ENCODE measurements around the gene TSPYL1.
"Not testable (repeated sequence)": the region's sequence is repeated elsewhere in the genome, so short reads cannot be mapped to it uniquely, and the experiment has no call there.

Gene TSPYL1

GRCh38 chr6:116279232-116280160 is at the start of gene TSPYL1:
TSPYL1 (minus strand) TSS chr6:116279930; CDS start chr6:116279830, 100 bp downstream.
- DNase-seq: peak; percentile 92 to 96

DNA sequence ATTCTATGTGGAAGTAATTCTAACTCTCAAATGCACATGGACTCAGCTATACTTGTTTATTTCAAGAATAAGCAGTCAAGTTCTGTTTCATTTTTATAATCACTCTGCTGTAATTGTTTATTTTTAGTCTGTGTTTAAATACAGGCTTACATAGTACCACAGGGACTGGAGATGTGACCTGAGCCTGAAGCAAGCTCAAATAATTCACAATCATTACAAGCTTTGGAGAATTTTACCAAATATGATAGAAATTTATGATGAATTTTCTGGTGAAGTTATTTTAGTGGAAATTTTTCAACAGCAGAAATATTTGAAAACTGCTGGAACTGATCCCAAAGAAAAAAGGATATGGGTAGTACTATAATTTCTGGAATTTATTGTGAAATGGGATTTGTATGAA is 49.4 kb upstream of the TSPYL1 start:
- DNase-seq: no peak

DNA sequence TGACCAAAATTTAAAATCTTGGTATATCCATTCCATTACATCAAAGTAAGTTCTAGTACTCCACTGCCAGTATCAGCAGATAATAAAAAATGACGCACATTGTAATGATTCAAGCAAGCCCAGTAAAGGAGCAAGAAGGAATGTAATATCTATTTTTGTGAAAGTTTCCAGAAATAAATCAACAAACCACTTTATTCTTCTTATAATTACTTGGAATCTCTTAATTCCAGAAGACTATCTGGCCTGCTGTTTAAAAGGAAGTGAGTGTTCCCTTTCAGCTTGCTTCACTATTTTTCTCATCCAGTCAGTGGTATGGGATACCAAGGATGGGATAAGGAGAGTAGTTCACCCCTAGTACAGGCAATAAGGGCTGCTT is 48.8 kb upstream of the TSPYL1 start:
- no peak for DNase-seq

GRCh38 chr6:116327803-116328527 is 48.2 kb upstream of the TSPYL1 start:
- no peak for DNase-seq

GRCh38 chr6:116326996-116327395 is 47.3 kb upstream of the TSPYL1 start:
- DNase-seq: no peak

DNA sequence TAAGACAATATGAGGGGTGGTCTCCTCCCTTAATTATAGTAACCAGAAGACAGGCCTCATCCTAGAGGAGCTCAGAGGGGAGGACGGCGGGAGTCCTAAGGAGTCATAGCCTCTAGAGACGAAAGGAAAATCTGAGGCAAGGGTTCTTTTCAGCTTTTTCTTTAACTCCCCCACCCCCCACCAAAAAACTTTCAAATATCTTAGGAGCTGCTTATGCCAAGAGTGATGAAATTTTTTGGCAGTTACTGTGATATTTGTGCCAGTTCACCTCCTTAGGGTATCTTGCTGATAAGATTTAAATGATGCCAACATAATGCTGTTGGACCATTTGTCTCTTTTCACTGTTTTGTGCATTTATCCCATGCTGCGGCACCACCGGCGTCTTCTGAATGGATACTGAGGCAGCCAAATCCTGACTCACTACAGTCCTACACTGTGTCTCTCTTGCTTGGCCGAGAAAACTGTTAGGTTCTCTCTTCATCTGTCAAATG is 46.5 kb upstream of the TSPYL1 start:
- no peak for DNase-seq

DNA sequence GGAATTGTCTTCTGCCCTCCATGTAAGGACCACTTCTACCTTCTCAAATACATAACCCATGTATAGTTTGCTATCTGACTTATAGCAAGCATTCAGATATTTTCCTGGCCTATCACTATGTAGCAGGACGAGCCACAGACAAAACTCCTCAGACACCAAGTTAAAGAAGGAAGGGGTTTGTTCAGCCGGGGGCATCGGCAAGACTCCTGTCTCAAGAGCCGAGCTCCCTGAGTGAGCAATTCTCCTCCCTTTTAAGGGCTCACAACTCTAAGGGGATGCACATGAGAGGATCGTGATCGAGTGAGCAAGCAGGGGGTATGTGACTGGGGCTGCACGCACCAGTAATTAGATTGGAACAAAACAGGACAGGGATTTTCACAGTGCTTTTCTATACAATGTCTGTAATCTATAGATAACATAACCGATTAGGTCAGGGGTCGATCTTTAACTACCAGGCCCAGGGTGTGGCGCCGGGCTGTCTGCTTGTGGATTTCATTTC is 46.0 kb upstream of the TSPYL1 start:
- not testable (repeated sequence) for DNase-seq

DNA sequence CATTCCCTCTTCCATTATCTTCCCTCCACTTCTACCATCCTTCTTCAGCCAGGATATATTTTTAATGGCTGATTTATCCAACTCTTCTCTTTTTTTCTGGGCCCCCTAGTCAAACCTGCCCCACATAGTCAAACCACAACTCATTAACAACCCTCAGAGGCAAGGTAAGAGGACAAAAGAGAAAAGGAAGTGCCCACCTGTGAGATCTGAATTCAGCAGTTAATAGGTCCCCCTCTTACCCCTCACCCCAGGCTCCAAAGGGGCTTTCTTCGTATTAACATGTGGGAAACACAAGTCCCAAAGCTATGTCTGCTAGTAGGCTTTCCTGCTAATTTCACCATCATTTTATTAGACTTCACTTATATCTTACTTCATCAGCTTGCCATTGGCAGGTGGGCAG is 44.1 kb upstream of the TSPYL1 start:
- no peak for DNase-seq

DNA sequence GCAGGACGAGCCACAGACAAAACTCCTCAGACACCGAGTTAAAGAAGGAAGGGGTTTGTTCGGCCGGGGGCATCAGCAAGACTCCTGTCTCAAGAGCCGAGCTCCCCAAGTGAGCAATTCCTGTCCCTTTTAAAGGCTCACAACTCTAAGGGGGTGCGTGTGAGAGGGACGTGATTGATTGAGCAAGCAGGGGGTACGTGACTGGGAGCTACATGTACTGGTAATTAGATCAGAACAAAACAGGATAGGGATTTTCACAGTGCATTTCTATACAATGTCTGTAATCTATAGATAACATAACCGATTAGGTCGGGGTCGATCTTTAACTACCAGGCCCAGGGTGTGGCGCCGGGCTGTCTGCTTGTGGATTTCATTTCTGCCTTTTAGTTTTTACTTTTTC is 42.2 kb upstream of the TSPYL1 start:
- not testable (repeated sequence) for DNase-seq

DNA sequence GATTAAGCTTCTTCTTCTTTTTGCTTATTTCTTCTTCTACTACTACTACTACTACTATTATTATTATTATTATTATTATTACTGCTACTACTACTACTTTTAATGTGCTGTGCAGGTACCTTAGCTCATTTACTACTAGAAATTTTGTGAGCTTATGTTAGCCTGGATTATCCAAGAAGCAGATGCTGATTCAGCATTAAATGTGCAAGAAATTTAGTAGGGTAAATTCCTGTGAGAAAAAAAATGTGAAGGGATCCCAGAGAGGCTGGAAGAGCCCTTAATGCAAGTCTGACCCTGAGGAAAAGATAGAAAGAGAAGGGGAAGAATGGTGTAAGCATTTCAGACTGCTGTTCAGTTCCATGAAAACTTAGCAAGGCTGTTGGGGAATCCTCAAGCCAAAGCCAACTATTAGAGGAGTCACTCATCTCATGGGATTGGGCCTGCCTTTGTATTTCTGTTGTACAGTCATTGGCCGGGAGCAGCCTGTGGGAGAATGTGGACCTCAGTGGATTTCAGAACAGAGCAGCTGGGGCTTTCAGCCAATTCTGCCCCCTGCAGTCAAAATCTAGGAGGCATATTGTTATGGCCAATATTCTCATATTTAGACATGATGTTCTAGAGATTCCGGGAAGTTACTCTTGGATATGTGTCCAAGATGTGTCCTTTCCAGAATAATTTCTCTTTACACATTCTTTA is 37.2 kb upstream of the TSPYL1 start:
- DNase-seq: no peak

- DNase-seq: no peak
Observed at GRCh38 chr6:116314878-116315277, 35.1 kb upstream of the TSPYL1 start.

DNA sequence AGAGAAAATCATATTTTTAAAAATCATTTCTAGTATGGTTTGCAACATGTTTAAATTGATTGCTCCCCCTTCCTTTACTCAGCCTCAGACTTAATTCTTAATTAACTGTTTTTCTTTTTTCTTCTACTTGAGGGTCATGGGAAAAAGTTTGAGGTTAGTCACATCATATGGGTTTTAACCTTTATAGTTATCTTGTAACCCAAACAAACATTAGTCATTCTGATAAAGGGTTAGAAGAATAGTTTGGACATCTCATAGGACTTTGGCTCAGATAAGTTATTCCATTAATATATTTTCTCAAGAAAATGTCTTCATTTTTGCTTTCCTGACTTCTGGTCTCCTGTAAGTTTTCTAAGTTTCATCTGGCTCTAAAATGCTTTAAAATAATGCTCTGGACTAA is 34.5 kb upstream of the TSPYL1 start:
- no peak for DNase-seq

DNA sequence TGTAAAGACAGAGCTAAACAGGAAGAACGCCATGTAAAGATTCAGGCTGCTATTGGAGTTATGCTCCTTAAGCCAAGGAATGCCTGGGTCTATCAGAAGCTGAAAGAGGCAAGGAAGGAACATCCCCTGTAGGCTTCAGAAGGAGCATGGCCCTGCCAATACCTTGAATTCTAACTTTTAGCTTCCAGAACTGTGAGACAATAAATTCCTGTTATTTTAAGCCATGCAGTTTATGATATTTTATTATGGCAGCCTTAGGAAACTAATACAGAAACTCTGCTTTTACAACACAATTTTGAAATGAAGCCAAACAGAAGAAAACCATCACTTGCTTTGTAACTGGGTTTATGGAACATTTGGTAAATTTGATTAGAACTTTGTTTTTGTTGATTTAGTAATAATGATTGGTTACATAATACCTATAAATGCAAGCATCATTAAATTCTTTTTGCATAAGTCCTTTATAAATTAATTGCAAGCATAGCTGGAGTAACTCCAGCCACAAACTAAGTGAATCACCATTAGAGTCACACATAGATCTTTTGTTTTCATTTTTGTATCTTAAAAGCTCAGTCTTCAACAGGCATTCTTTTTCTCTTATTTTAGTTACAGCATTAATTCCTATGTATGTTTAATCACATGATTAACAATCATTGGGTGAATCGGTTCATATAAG is 33.5 kb upstream of the TSPYL1 start:
- DNase-seq: no peak

- DNase-seq: no peak
Observed at GRCh38 chr6:116309657-116310056, 29.9 kb upstream of the TSPYL1 start.

GRCh38 chr6:116309001-116309400 is 29.3 kb upstream of the TSPYL1 start:
- no peak for DNase-seq

DNA sequence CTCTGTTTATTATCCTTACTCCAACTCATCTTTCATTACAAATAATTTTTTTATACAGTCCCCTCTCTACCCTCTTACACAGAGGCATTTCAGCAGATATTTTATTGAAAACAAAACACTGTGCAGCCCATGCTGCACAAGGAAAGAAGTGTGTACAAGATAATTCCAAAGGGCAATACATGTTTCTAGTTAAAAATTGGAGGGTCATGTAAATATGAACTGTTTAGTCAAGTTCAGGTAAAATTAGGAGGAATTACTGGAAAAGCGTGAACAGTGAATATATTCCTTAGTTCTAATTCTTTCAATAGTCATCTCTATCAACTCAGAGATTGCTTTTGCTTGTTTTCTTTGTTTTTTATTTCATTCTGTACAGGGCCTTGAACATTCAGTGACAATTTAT is 27.9 kb upstream of the TSPYL1 start:
- DNase-seq: no peak

DNA sequence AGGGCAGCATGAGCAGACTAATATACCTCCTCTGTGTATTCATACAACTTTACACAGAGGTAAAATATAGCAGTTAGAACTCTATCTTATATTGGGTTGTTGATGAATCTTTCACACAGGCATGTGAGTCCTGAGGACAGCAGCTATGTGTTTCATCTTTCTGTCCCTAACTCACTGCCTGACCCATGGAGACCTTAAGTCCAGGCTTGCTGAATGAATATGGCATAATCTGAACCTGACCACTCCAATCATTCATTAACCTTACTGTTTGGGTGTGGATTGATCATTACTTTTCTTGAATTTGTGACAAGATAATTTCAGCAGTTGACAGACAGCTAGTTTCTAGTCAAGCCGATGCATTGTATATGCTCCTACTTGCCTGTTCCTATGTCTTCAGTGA is 27.3 kb upstream of the TSPYL1 start:
- DNase-seq: no peak

DNA sequence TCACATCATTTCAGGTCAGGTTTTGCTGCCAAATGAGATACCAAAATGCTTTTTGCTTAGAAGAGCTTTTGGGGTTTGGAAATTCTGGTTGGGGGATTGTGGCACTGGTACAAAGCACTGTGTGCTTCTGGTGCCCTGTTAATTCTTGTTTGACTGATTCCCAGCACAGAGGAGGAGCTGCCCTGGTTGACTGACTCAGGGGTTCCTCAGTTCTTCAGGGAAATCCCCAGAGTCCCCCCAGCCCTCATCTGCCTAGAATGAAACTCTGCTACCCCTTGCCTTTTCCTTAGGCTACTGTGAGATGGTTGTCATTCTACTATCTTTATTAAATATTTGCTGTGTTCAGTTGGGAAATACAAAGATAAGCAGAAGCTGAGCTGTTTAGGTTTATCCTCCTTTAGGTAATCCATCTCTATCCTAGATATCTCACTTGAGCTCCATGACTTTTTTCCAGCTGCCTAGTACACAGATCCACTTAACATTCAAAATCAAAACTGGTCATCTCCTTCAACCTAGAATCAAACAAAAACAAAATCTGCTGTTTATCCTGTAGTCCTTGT is 24.9 kb upstream of the TSPYL1 start:
- no peak for DNase-seq

DNA sequence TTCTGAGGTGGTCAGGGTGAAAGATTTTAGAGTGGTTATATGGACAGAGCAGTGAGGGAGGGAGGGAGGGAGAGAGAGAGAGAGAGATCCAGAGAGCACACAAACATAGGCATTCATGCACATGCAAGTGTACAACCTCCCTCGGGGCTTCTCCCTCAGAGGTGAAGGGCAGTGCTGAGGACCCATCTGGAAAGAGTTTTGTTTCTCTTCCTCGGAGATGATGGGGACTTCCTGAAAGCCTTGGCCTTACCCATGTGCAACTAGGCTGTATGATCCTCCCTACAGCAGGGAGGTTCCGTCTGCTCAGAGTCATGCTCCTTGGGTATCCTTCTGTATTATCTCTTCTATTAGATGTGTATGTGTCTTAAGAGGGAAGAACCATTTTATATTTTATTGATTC is 21.4 kb upstream of the TSPYL1 start:
- DNase-seq: no peak

GRCh38 chr6:116300566-116300965 is 20.8 kb upstream of the TSPYL1 start:
- DNase-seq: no peak

DNA sequence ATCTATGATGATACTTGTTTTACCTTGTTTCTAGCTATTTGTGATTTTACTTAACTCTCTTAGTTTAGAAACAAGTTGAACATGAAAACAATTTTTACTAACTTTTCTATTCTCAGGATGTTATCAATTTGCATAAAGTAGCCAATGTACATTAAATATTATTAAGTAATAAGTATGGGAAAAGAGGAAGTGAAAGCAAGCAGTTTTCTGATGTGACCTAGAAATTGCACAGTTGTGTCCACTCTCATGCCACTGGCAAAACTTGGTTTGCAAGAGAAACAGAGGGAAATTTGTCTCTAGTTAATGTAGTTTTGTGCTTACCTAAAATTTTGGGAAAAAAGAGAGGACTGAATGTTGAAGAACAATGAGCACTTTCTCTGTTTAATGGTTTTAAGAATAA is 19.2 kb upstream of the TSPYL1 start:
- no peak for DNase-seq

- no peak for DNase-seq
Observed at GRCh38 chr6:116298273-116298672, 18.5 kb upstream of the TSPYL1 start.
